PFSK-1 (cell line): ENCODE data around the gene HAX1.

ENCODE experiments used
- FOXP2 ChIP-seq: optimal IDR thresholded peaks from 2 replicates; pipeline ENCODE3; 2011; ENCODE audit warnings: borderline replicate concordance, control low read depth, inconsistent platforms; ENCODE audit not compliant: insufficient read depth; ENCODE audit errors: extremely low read length, extremely low read depth
- POLR2AphosphoS5 ChIP-seq: IDR thresholded peaks from 2 replicates; pipeline ENCODE4 v1.6.1; 2012; ENCODE audit warnings: low read depth, mild to moderate bottlenecking, control low read depth, low read length, moderate library complexity
- REST ChIP-seq, 2 experiments: IDR thresholded peaks; 2 replicates each; pipeline versions ENCODE4 v1.6.1 to v1.8.0; 2011 to 2012; ENCODE audit warnings: low read depth in 2 of 2, low read length in 2 of 2, control low read depth in 1 of 2, inconsistent platforms in 1 of 2, mild to moderate bottlenecking in 1 of 2, moderate library complexity in 1 of 2; ENCODE audit not compliant: insufficient read depth in 1 of 2
- SIN3A ChIP-seq: IDR thresholded peaks from 2 replicates; pipeline ENCODE4 v1.6.1; 2012; ENCODE audit warnings: mild to moderate bottlenecking, low read length, moderate library complexity, borderline replicate concordance; ENCODE audit not compliant: insufficient read depth
- TAF1 ChIP-seq: IDR thresholded peaks from 2 replicates; pipeline ENCODE4 v1.6.1; 2012; ENCODE audit warnings: low read length, control low read depth, borderline replicate concordance; ENCODE audit not compliant: insufficient read depth

The HAX1 gene

GRCh38 chr1:154304664-154305337 is 32.4 kb downstream of the HAX1 start:
- no peak for TF ChIP-seq TAF1
- no peak for TF ChIP-seq SIN3A
- TF ChIP-seq FOXP2, result no peak
- TF ChIP-seq REST (IDR thresholded peaks at IDR 0.05; ENCODE audit: insufficient read depth in 1 of 2, low read depth in 2 of 2, low read length in 2 of 2), result no peak
- no peak for TF ChIP-seq POLR2AphosphoS5

DNA sequence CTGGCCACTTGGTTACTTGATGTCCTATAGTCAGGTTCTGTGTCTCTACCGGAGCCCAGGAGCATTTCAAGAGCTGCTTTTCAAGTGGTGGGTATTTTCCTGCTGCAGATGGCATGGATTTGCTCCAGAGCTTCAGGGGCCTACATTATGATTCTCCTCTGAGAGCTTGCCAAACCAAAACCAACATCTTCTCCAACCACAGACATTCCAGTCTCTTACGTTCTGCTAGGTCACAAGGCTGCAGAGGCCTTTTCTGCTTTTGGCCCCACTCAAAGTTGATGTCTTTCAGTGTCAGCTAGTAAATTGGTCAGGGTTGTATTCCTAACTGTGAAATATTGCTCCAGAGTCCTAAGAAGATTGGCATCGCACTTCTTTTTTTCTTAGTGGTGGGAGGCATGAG is 33.7 kb downstream of the HAX1 start:
- TF ChIP-seq FOXP2 (no peak), POLR2AphosphoS5 (no peak), SIN3A (no peak), TAF1 (no peak), REST (IDR thresholded peaks at IDR 0.05; ENCODE audit: insufficient read depth in 1 of 2, low read depth in 2 of 2, low read length in 2 of 2) (no peak)

- no peak for TF ChIP-seq REST (IDR thresholded peaks at IDR 0.05; ENCODE audit: insufficient read depth in 1 of 2, low read depth in 2 of 2, low read length in 2 of 2)
- TF ChIP-seq FOXP2, result no peak
- TF ChIP-seq TAF1, result no peak
- TF ChIP-seq SIN3A, result no peak
- TF ChIP-seq POLR2AphosphoS5, result no peak
Measured at GRCh38 chr1:154313066-154313356, 40.6 kb downstream of the HAX1 start.

DNA sequence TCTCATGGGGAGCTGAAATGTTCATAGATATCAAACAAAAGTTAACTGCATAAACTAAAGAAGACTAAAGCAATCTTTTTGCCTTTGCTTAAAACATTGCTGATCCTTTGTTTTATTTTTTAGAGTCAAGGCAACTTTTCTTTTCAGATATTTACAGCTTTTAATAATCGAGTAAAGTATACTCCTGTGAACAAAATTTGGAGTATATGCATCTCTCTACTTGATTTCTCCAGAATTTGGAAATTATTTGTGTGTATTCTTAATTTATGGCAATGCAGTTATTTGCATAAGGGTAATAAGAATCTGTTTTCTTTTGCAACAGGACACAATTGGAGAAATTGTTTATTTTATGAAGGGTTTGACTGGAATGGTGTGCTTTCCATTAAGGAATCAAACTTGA is 44.3 kb downstream of the HAX1 start:
- TF ChIP-seq REST (IDR thresholded peaks at IDR 0.05; ENCODE audit: insufficient read depth in 1 of 2, low read depth in 2 of 2, low read length in 2 of 2), result no peak
- TF ChIP-seq POLR2AphosphoS5, result no peak

- no peak for TF ChIP-seq FOXP2
- no peak for TF ChIP-seq POLR2AphosphoS5
Measured at GRCh38 chr1:154318386-154318785, 46.0 kb downstream of the HAX1 start.
